DOHH2 (cell line): ENCODE results near the gene CBX5.

Experiments
- H3F3A ChIP-seq: fragments of 200-600 bp; sonication (generic), shearing (Covaris generic); 2 replicates; pipeline ENCODE4 v1.6.0; 2016; ENCODE audit warnings: antibody characterized with exemption, mild to moderate bottlenecking; ENCODE audit not compliant: control insufficient read depth, insufficient read depth
- H3K27ac ChIP-seq: fragments of 200-600 bp; sonication (generic); 2 replicates; pipeline ENCODE4 v1.5.1; 2014; ENCODE audit warnings: low read depth, mild to moderate bottlenecking, low read length, moderate library complexity
- H3K27me3 ChIP-seq: fragments of 200-600 bp; sonication (generic); 2 replicates; pipeline ENCODE4 v1.6.1; 2014; ENCODE audit warnings: mild to moderate bottlenecking, low read length, mixed read lengths; ENCODE audit not compliant: control insufficient read depth
- H3K36me3 ChIP-seq: fragments of 200-600 bp; sonication (generic); 2 replicates; pipeline ENCODE4 v1.6.1; 2014; ENCODE audit warnings: mild to moderate bottlenecking, low read length, moderate library complexity, mixed read lengths; ENCODE audit not compliant: control insufficient read depth
- H3K4me1 ChIP-seq: fragments of 200-600 bp; sonication (generic); 2 replicates; pipeline ENCODE4 v1.6.1; 2014; ENCODE audit warnings: mild to moderate bottlenecking, low read length, mixed read lengths; ENCODE audit not compliant: control insufficient read depth
- H3K4me2 ChIP-seq: fragments of 200-600 bp; sonication (generic); 2 replicates; pipeline ENCODE4 v1.6.0; 2014; ENCODE audit warnings: mild to moderate bottlenecking, low read length, moderate library complexity
- H3K4me3 ChIP-seq: fragments of 200-600 bp; sonication (generic); 2 replicates; pipeline ENCODE4 v1.5.1; 2014; ENCODE audit warnings: mild to moderate bottlenecking, low read length, mixed read lengths
- H3K79me2 ChIP-seq: fragments of 200-600 bp; sonication (generic); 2 replicates; pipeline ENCODE4 v1.6.1; 2014; ENCODE audit warnings: mild to moderate bottlenecking, low read length, mixed read lengths; ENCODE audit not compliant: control insufficient read depth
- H3K9me2 ChIP-seq: fragments of 200-600 bp; sonication (generic); replicated peaks from 2 replicates; pipeline ENCODE4 v1.6.1; 2014; ENCODE audit warnings: mild to moderate bottlenecking, low read length, mixed read lengths; ENCODE audit not compliant: control insufficient read depth
- H3K9me3 ChIP-seq: fragments of 200-600 bp; sonication (generic); 2 replicates; pipeline ENCODE4 v1.6.1; 2014; ENCODE audit warnings: antibody characterized with exemption, low read length, mixed read lengths; ENCODE audit not compliant: control insufficient read depth, insufficient read depth
- H4K20me1 ChIP-seq: fragments of 200-600 bp; sonication (generic); 2 replicates; pipeline ENCODE4 v1.6.0; 2014; ENCODE audit warnings: low read depth, mild to moderate bottlenecking, antibody characterized with exemption, low read length, moderate library complexity; ENCODE audit not compliant: control insufficient read depth, insufficient read depth
- CTCF ChIP-seq: fragments of 200-600 bp; sonication (generic); IDR thresholded peaks from one replicate; pipeline ENCODE4 v1.5.1; 2014; ENCODE audit warnings: antibody characterized with exemption, mild to moderate bottlenecking, low read depth, low read length; ENCODE audit not compliant: poor library complexity, severe bottlenecking
- EZH2phosphoT487 ChIP-seq: fragments of 200-600 bp; sonication (generic); IDR thresholded peaks from 2 replicates; pipeline ENCODE4 v1.6.1; 2017; ENCODE audit warnings: borderline replicate concordance, mild to moderate bottlenecking, antibody characterized with exemption, low read length, moderate library complexity, mixed read lengths

CBX5 gene

GRCh38 chr12:54257332-54257731 lies 22.6 kb downstream of the CBX5 start:
- Histone ChIP-seq H3K9me2 (no peaks in the 10 kb centered on the region), H3F3A (peaks cover 17% of the 10 kb centered on the region), H3K36me3 (peaks cover 61% of the 10 kb centered on the region), H3K27ac (no peak overlapping the region), H3K4me3 (no peak overlapping the region), H3K4me1 (peaks cover 45% of the 10 kb centered on the region), H3K27me3 (no peaks in the 10 kb centered on the region), H3K9me3 (no peaks in the 10 kb centered on the region), H3K4me2 (no peak overlapping the region), H4K20me1 (peaks cover 2% of the 10 kb centered on the region; the same call in 1 of the 2 replicates), H3K79me2 (peaks cover 78% of the 10 kb centered on the region)
- TF ChIP-seq CTCF (no peak), EZH2phosphoT487 (no peak)

GRCh38 chr12:54253240-54253639 lies 26.7 kb downstream of the CBX5 start:
- H3K27me3 ChIP-seq = no peaks in the 10 kb centered on the region
- no peaks in the 10 kb centered on the region for H3K9me2 ChIP-seq
- H3K4me3 ChIP-seq = no peak overlapping the region
- TF ChIP-seq CTCF = no peak
- TF ChIP-seq EZH2phosphoT487 = no peak
- peaks cover 4% of the 10 kb centered on the region for H3K4me1 ChIP-seq
- no peak overlapping the region for H3K27ac ChIP-seq
- peaks cover 70% of the 10 kb centered on the region for H3K36me3 ChIP-seq
- no peaks in the 10 kb centered on the region for H4K20me1 ChIP-seq
- H3K79me2 ChIP-seq = peaks cover 51% of the 10 kb centered on the region
- peaks cover 15% of the 10 kb centered on the region for H3F3A ChIP-seq
- H3K4me2 ChIP-seq = no peak overlapping the region
- H3K9me3 ChIP-seq = no peaks in the 10 kb centered on the region

DNA sequence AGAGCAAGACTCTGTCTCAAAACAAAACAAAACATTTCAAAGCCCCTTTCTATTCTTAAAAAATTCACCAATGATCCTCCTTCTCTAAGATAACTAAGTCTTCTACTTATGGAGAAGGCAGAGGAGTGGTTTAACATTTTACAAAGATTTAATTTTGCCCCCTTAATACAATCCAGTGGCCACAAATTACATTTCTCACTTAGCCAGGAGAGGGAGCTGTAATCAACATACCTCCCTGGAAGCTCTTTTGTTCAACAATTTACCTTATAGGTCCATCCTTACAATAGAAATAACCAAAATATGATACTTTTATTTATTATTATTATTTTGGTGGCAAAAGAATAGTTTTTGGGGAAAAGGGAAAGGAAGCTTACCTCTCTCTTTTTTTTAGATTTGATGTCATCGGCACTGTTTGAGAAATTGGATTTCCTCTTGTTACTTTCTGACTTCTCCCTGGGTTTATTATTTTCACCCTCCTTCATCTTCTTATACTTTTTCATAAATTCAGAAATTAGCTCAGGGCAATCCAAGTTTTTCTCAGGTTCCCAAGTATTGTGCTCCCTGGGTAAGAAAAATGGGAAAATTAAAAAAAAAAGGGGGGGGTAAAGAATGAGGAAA lies 28.1 kb downstream of the CBX5 start:
- Histone ChIP-seq H3F3A (peaks cover 12% of the 10 kb centered on the region), H3K27me3 (no peaks in the 10 kb centered on the region), H3K9me3 (no peaks in the 10 kb centered on the region), H4K20me1 (no peaks in the 10 kb centered on the region), H3K27ac (no peak overlapping the region), H3K9me2 (no peaks in the 10 kb centered on the region), H3K79me2 (peaks cover 41% of the 10 kb centered on the region), H3K4me2 (no peak overlapping the region), H3K36me3 (peaks cover 68% of the 10 kb centered on the region), H3K4me3 (no peak overlapping the region), H3K4me1 (no peaks in the 10 kb centered on the region)
- TF ChIP-seq CTCF (peak; percentile 60), EZH2phosphoT487 (no peak)
